Jurkat, Clone E6-1 (cell line): Measurements from ENCODE around the gene ADAMTSL1.

ENCODE experiments used
- DNase-seq: peaks from one replicate; pipeline ENCODE4 v3.0.0-alpha.2; 2011; ENCODE audit warnings: low read depth, low spot score
- H3K4me3 ChIP-seq: 2 replicates; pipeline ENCODE4 v1.5.1; 2011; ENCODE audit warnings: mild to moderate bottlenecking, low read length, control low read depth, moderate library complexity

ADAMTSL1 gene

GRCh38 chr9:18457510-18457909 lies 16.4 kb upstream of the ADAMTSL1 start:
- H3K4me3 ChIP-seq = no peak overlapping the region
- no peak for DNase-seq

- DNase-seq = no peak
Observed at GRCh38 chr9:18459962-18460584, 13.9 kb upstream of the ADAMTSL1 start.

GRCh38 chr9:18461496-18461895 lies 12.5 kb upstream of the ADAMTSL1 start:
- no peak overlapping the region for H3K4me3 ChIP-seq
- DNase-seq = no peak

More at GRCh38 chr9:18459962-18460584, 13.9 kb upstream of the ADAMTSL1 start:
- no peak overlapping the region for H3K4me3 ChIP-seq

GRCh38 chr9:18463991-18464390 lies 10.0 kb upstream of the ADAMTSL1 start:
- no peak overlapping the region for H3K4me3 ChIP-seq
- DNase-seq = no peak

- DNase-seq = no peak
- H3K4me3 ChIP-seq = no peak overlapping the region
Observed at GRCh38 chr9:18466101-18466500, 7.9 kb upstream of the ADAMTSL1 start.

- H3K4me3 ChIP-seq = no peak overlapping the region
- no peak for DNase-seq
Observed at GRCh38 chr9:18467696-18468095, 6.3 kb upstream of the ADAMTSL1 start.

- no peak overlapping the region for H3K4me3 ChIP-seq
- no peak for DNase-seq
Observed at GRCh38 chr9:18472435-18472834, 1.5 kb upstream of the ADAMTSL1 start.

GRCh38 chr9:18472841-18473251 lies 1.1 kb upstream of the ADAMTSL1 start:
- no peak for DNase-seq
- no peak overlapping the region for H3K4me3 ChIP-seq

- H3K4me3 ChIP-seq = no peak overlapping the region
- DNase-seq = no peak
Observed at GRCh38 chr9:18474783-18475182, 830 bp downstream of the ADAMTSL1 start.

GRCh38 chr9:18477121-18477660 lies 3.2 kb downstream of the ADAMTSL1 start:
- no peak overlapping the region for H3K4me3 ChIP-seq
- DNase-seq = no peak

GRCh38 chr9:18477719-18478118 lies 3.8 kb downstream of the ADAMTSL1 start:
- H3K4me3 ChIP-seq = no peak overlapping the region
- no peak for DNase-seq

GRCh38 chr9:18478501-18479361 lies 4.8 kb downstream of the ADAMTSL1 start:
- no peak for DNase-seq

GRCh38 chr9:18479405-18479804 lies 5.5 kb downstream of the ADAMTSL1 start:
- no peak overlapping the region for H3K4me3 ChIP-seq
- no peak for DNase-seq

More at GRCh38 chr9:18478501-18479361, 4.8 kb downstream of the ADAMTSL1 start:
- no peak overlapping the region for H3K4me3 ChIP-seq

- no peak for DNase-seq
- H3K4me3 ChIP-seq = no peak overlapping the region
Observed at GRCh38 chr9:18480662-18481093, 6.7 kb downstream of the ADAMTSL1 start.

GRCh38 chr9:18482371-18482770 lies 8.4 kb downstream of the ADAMTSL1 start:
- H3K4me3 ChIP-seq = no peak overlapping the region
- no peak for DNase-seq

- DNase-seq = no peak
- no peak overlapping the region for H3K4me3 ChIP-seq
Observed at GRCh38 chr9:18485714-18486113, 11.8 kb downstream of the ADAMTSL1 start.

GRCh38 chr9:18487611-18488010 lies 13.7 kb downstream of the ADAMTSL1 start:
- DNase-seq = no peak
- H3K4me3 ChIP-seq = no peak overlapping the region

- no peak overlapping the region for H3K4me3 ChIP-seq
Observed at GRCh38 chr9:18488886-18489285, 14.9 kb downstream of the ADAMTSL1 start.

GRCh38 chr9:18489861-18490260 lies 15.9 kb downstream of the ADAMTSL1 start:
- no peak overlapping the region for H3K4me3 ChIP-seq
- no peak for DNase-seq

More at GRCh38 chr9:18488886-18489285, 14.9 kb downstream of the ADAMTSL1 start:
- DNase-seq = no peak
